Panc1 (cell line): ENCODE results near the gene DSCAML1. TPM values are rescaled to one million over a fixed set of nuclear protein-coding genes. Genes with fewer than 3 reads are reported as not detected.

Source experiments
- ATAC-seq: fragments of 200-7000 bp; cut with Tn5 transposase; 2 replicates; pipeline ENCODE4 v1.9.1; 2020; ENCODE audit warnings: mild to moderate bottlenecking, moderate library complexity
- BruUV-seq: library from RNA; stranded (reverse); fragments of 400-500 nt; replicated peaks from 2 replicates; lab custom pipeline; 2021; lab: Mats Ljungman, UMichigan
- CTCF ChIA-PET: fragments of 300-600 bp; sonication (Branson Sonifier 250); formaldehyde crosslinking; loops from one replicate; lab custom pipeline; 2022; ENCODE audit warnings: antibody characterized with exemption; lab: Charles Lee
- POLR2A ChIA-PET: fragments of 300-600 bp; sonication (Branson Sonifier 250); formaldehyde crosslinking; loops from one replicate; lab custom pipeline; 2022; ENCODE audit warnings: antibody characterized with exemption; lab: Charles Lee
- DNase-seq: peaks from one replicate; pipeline ENCODE4 v3.0.0-alpha.2; 2010; ENCODE audit warnings: low read depth, low spot score
- H3K27ac ChIP-seq: 2 replicates; pipeline ENCODE4 v1.5.1; 2011; ENCODE audit warnings: mild to moderate bottlenecking, low read length, inconsistent platforms
- H3K27me3 ChIP-seq: fragments of 200-500 bp; sonication (Bioruptor generic); 2 replicates; pipeline ENCODE4 v1.6.0; 2014; ENCODE audit warnings: low read length, inconsistent platforms; ENCODE audit not compliant: control insufficient read depth, insufficient read depth
- H3K36me3 ChIP-seq: fragments of 200-500 bp; sonication (Bioruptor generic); 2 replicates; pipeline ENCODE4 v1.5.1; 2014; ENCODE audit warnings: inconsistent platforms, mild to moderate bottlenecking, low read length, moderate library complexity; ENCODE audit not compliant: control insufficient read depth, insufficient read depth
- H3K4me1 ChIP-seq: 2 replicates; pipeline ENCODE4 v1.5.1; 2011; ENCODE audit warnings: inconsistent platforms, mild to moderate bottlenecking, low read length, moderate library complexity; ENCODE audit not compliant: control insufficient read depth, insufficient read depth
- H3K4me3 ChIP-seq, 2 experiments: 2 replicates each; pipeline ENCODE4 v1.5.1; 2011 to 2012; ENCODE audit warnings: low read depth in 2 of 2, low read length in 2 of 2, mild to moderate bottlenecking in 2 of 2, inconsistent platforms in 1 of 2, moderate library complexity in 1 of 2
- H3K9me3 ChIP-seq: fragments of 200-500 bp; sonication (Bioruptor generic); 2 replicates; pipeline ENCODE4 v1.5.1; 2014; ENCODE audit warnings: low read depth, mild to moderate bottlenecking, inconsistent platforms, low read length, moderate library complexity; ENCODE audit not compliant: control insufficient read depth, insufficient read depth
- POLR2AphosphoS5 ChIP-seq: IDR thresholded peaks from 2 replicates; pipeline ENCODE4 v1.6.1; 2012; ENCODE audit warnings: mild to moderate bottlenecking, low read depth, low read length, moderate library complexity
- SIN3A ChIP-seq: IDR thresholded peaks from 2 replicates; pipeline ENCODE4 v1.6.1; 2012; ENCODE audit warnings: low read depth, mild to moderate bottlenecking, low read length, moderate library complexity, borderline replicate concordance; ENCODE audit not compliant: insufficient read depth
- TCF7L2 ChIP-seq: IDR thresholded peaks from 2 replicates; pipeline ENCODE4 v1.6.1; 2011; ENCODE audit warnings: mild to moderate bottlenecking, low read depth, low read length, inconsistent platforms
- in situ Hi-C: cut with HindIII; loops from 2 replicates; pipeline ENCODE4 v1.10.0; 2016; ENCODE audit warnings: low sequenced_read_pairs, low pct_unique_long_range_greater_than_20kb
- intact Hi-C: fragments of 100-400 bp; cut with micrococcal nuclease; formaldehyde crosslinking; loops from one replicate; pipeline ENCODE4 v1.10.0; 2022; ENCODE audit not compliant: unreplicated experiment
- total RNA-seq: library from RNA; stranded (reverse); gene quantifications from one replicate; pipeline ENCODE4 v1.2.1, GENCODE V29; 2021; ENCODE audit not compliant: unreplicated experiment
- TF ChIP-seq, protein P1 (sequence below): fragments of 450-650 bp; IDR thresholded peaks from 2 replicates; pipeline ENCODE4 v1.5.1; 2017; ENCODE audit warnings: mild to moderate bottlenecking
- TF ChIP-seq, protein P2 (sequence below), 2 experiments: IDR thresholded peaks; 2 replicates each; pipeline ENCODE4 v1.6.1; 2011 to 2012; ENCODE audit warnings: low read depth in 2 of 2, control low read depth in 1 of 2, low read length in 1 of 2, mild to moderate bottlenecking in 1 of 2, moderate library complexity in 1 of 2; ENCODE audit not compliant: insufficient read depth in 1 of 2

Gene DSCAML1
- total RNA-seq, 1 experiment from 2014 or later = 1.6 TPM

DNA sequence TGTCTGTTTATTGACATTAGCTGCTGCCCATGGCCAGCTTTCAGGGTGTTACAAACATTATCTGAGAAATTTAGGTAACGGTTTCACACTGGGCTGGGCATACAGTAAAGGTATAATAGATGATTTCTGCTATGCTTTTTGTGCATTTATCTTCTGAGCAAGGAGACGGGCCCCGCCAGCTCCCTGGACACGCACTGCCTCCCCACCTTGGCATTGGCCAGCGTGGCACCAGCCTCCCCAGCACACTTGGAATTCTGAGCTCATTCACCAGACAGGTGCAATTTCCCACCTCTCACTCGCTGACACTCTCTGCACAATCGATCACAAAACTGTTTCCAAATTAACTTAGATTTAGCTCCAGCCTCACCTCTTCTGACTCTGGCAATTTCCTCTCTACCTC, 246.6 kb downstream of the DSCAML1 start:
- Histone ChIP-seq H3K4me3 (no peak overlapping the region), H3K27ac (no peak overlapping the region), H3K27me3 (peaks cover 5% of the 10 kb centered on the region), H3K36me3 (no peaks in the 10 kb centered on the region), H3K9me3 (no peaks in the 10 kb centered on the region), H3K4me1 (no peaks in the 10 kb centered on the region)
- ChIA-PET CTCF (no interaction called here), POLR2A (no interaction called here)
- TF ChIP-seq POLR2AphosphoS5 (no peak), TCF7L2 (no peak), SIN3A (no peak)
- TF ChIP-seq, protein P1, sequence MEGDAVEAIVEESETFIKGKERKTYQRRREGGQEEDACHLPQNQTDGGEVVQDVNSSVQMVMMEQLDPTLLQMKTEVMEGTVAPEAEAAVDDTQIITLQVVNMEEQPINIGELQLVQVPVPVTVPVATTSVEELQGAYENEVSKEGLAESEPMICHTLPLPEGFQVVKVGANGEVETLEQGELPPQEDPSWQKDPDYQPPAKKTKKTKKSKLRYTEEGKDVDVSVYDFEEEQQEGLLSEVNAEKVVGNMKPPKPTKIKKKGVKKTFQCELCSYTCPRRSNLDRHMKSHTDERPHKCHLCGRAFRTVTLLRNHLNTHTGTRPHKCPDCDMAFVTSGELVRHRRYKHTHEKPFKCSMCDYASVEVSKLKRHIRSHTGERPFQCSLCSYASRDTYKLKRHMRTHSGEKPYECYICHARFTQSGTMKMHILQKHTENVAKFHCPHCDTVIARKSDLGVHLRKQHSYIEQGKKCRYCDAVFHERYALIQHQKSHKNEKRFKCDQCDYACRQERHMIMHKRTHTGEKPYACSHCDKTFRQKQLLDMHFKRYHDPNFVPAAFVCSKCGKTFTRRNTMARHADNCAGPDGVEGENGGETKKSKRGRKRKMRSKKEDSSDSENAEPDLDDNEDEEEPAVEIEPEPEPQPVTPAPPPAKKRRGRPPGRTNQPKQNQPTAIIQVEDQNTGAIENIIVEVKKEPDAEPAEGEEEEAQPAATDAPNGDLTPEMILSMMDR = no peak
- TF ChIP-seq, protein P2, sequence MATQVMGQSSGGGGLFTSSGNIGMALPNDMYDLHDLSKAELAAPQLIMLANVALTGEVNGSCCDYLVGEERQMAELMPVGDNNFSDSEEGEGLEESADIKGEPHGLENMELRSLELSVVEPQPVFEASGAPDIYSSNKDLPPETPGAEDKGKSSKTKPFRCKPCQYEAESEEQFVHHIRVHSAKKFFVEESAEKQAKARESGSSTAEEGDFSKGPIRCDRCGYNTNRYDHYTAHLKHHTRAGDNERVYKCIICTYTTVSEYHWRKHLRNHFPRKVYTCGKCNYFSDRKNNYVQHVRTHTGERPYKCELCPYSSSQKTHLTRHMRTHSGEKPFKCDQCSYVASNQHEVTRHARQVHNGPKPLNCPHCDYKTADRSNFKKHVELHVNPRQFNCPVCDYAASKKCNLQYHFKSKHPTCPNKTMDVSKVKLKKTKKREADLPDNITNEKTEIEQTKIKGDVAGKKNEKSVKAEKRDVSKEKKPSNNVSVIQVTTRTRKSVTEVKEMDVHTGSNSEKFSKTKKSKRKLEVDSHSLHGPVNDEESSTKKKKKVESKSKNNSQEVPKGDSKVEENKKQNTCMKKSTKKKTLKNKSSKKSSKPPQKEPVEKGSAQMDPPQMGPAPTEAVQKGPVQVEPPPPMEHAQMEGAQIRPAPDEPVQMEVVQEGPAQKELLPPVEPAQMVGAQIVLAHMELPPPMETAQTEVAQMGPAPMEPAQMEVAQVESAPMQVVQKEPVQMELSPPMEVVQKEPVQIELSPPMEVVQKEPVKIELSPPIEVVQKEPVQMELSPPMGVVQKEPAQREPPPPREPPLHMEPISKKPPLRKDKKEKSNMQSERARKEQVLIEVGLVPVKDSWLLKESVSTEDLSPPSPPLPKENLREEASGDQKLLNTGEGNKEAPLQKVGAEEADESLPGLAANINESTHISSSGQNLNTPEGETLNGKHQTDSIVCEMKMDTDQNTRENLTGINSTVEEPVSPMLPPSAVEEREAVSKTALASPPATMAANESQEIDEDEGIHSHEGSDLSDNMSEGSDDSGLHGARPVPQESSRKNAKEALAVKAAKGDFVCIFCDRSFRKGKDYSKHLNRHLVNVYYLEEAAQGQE (IDR thresholded peaks at IDR 0.05; ENCODE audit: insufficient read depth in 1 of 2, low read depth in 2 of 2, low read length in 1 of 2) = no peak
- no TSS peak for BruUV-seq
- ATAC-seq (no peak), DNase-seq (no peak)
- in situ Hi-C loops = no loop called here
- intact Hi-C loops = no loop called here

DNA sequence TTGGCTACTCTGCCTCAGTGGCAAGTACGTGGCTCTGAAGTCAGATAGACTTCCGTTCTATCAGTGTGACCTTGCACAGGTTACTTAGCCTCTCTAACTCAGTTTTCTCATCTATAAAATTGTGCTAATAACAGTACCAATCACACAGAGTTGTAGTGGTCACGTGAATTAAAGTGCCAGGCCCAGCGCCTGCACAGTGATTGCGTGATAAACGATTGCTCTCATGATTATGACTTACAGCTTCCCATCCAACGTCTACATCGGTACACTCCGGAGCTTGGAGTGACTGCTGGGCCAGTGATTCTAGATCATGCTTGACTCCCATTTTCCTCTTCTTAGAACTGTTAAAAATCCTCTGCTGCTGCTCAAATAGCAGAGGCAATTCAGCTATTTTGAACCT, 247.6 kb downstream of the DSCAML1 start:
- H3K9me3 ChIP-seq = no peaks in the 10 kb centered on the region
- ChIA-PET POLR2A (no interaction called here), CTCF (no interaction called here)
- no peaks in the 10 kb centered on the region for H3K4me1 ChIP-seq
- TF ChIP-seq, protein P2 (IDR thresholded peaks at IDR 0.05; ENCODE audit: insufficient read depth in 1 of 2, low read depth in 2 of 2, low read length in 1 of 2) = no peak
- TF ChIP-seq, protein P1 = no peak
- TF ChIP-seq POLR2AphosphoS5 (no peak), TCF7L2 (no peak), SIN3A (no peak)
- no peak overlapping the region for H3K4me3 ChIP-seq
- no peak overlapping the region for H3K27ac ChIP-seq
- in situ Hi-C loops = no loop called here
- DNase-seq (no peak), ATAC-seq (no peak)
- intact Hi-C loops = no loop called here
- BruUV-seq = no TSS peak
- peaks cover 5% of the 10 kb centered on the region for H3K27me3 ChIP-seq
- H3K36me3 ChIP-seq = no peaks in the 10 kb centered on the region
